ENCODE measurements around the gene PTPRR.

PTPRR gene

DNA sequence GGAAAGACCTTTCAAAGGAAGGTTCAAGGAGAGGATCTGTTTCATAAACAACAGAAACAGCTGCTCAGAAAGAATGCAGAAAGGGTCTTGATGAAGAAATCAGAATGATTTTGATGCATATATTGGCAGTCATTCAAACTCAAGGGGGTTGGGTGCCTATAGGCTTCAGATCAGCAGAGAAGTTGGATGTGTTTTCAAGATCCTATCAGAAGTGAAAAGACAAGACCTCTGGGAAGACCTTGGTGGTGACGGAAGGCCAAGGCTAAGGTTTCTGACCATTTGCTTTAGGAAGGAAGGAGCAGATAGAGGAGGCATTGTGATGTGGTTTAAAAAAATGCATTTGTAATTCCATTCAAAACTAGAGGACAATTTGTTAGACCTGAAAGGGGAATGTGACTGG is 268.1 kb downstream of the PTPRR start:
- no peaks in the 10 kb centered on the region for H3K9me3 ChIP-seq
- H3K4me3 ChIP-seq (ENCODE audit: low read depth in 1 of 2, low read length in 1 of 2) = no peak overlapping the region
- no peaks in the 10 kb centered on the region for H3K36me3 ChIP-seq
- H3K4me1 ChIP-seq (ENCODE audit: control insufficient read depth in 1 of 2, insufficient read depth in 1 of 2, low read depth in 1 of 2, low read length in 1 of 2) = no peaks in the 10 kb centered on the region
- no peak overlapping the region for H3K27ac ChIP-seq
- TF ChIP-seq, protein P1, sequence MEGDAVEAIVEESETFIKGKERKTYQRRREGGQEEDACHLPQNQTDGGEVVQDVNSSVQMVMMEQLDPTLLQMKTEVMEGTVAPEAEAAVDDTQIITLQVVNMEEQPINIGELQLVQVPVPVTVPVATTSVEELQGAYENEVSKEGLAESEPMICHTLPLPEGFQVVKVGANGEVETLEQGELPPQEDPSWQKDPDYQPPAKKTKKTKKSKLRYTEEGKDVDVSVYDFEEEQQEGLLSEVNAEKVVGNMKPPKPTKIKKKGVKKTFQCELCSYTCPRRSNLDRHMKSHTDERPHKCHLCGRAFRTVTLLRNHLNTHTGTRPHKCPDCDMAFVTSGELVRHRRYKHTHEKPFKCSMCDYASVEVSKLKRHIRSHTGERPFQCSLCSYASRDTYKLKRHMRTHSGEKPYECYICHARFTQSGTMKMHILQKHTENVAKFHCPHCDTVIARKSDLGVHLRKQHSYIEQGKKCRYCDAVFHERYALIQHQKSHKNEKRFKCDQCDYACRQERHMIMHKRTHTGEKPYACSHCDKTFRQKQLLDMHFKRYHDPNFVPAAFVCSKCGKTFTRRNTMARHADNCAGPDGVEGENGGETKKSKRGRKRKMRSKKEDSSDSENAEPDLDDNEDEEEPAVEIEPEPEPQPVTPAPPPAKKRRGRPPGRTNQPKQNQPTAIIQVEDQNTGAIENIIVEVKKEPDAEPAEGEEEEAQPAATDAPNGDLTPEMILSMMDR (IDR thresholded peaks at IDR 0.05) = no peak
- H3K27me3 ChIP-seq = no peaks in the 10 kb centered on the region

DNA sequence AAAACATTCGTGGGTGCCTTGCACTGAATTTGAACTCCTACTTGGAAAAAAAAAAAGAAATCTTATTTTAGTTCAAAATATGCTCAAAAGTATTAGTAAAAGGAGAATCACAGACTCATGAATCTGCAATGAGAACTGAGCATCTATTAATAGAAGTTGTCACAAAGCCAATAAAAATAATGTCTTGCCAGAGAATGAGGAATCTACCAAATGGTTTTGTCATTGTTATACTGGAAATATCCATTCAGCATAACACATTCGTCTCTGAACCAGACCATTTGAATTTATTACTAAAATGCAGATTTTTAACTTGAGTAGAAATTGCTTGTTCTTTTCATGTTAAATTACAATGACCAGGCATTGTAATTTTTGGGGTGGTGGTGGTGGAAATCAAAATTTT is 271.7 kb downstream of the PTPRR start:
- H3K27ac ChIP-seq = no peak overlapping the region
- H3K9me3 ChIP-seq = no peaks in the 10 kb centered on the region
- TF ChIP-seq, protein P1 (IDR thresholded peaks at IDR 0.05) = no peak
- no peaks in the 10 kb centered on the region for H3K36me3 ChIP-seq
- H3K4me3 ChIP-seq (ENCODE audit: low read depth in 1 of 2, low read length in 1 of 2) = no peak overlapping the region
- peaks cover 20% of the 10 kb centered on the region for H3K27me3 ChIP-seq
- no peaks in the 10 kb centered on the region for H3K4me1 ChIP-seq (ENCODE audit: control insufficient read depth in 1 of 2, insufficient read depth in 1 of 2, low read depth in 1 of 2, low read length in 1 of 2)

DNA sequence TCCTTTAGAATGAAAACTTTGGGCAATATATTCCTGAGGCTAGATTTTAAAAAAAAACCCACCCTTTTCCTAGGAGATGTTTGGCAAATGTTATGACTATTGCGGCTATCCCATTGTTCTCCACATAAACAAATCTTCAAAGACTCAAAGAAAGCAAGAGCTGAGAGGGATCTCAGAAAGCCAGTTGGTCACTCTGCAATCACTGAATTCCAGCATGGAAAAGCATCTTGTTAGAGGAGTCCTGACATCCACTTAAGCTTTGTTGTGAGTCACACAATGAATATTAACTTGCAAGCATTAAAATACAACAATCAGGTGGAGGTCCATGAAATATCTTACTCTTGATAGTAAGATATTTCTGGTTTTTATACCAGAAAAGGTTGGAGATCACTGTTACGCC is 272.3 kb downstream of the PTPRR start:
- no peaks in the 10 kb centered on the region for H3K4me1 ChIP-seq (ENCODE audit: control insufficient read depth in 1 of 2, insufficient read depth in 1 of 2, low read depth in 1 of 2, low read length in 1 of 2)
- TF ChIP-seq, protein P1 (IDR thresholded peaks at IDR 0.05) = no peak
- no peak overlapping the region for H3K27ac ChIP-seq
- peaks cover 20% of the 10 kb centered on the region for H3K27me3 ChIP-seq
- no peak overlapping the region for H3K4me3 ChIP-seq (ENCODE audit: low read depth in 1 of 2, low read length in 1 of 2)
- no peaks in the 10 kb centered on the region for H3K9me3 ChIP-seq
- no peaks in the 10 kb centered on the region for H3K36me3 ChIP-seq

DNA sequence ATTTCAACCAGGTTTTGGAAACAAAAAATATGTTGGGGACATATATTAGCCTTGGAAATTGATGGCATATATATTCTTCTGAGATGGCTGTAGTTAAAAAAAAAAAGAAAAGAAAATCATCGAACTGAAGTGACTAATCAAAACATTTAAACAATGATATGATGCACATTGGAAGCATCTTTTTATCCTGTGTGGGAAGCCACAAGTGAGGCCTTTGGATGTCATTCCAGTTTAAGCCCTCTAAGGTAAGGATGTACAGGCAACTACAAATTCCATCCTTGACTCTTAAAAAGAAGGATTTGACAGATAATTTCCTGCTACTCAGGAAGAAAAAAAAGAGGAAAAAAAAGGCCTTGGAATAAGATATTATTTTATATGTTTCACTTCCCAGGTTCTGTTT is 273.7 kb downstream of the PTPRR start:
- Histone ChIP-seq H3K9me3 (no peaks in the 10 kb centered on the region), H3K27ac (no peak overlapping the region), H3K36me3 (no peaks in the 10 kb centered on the region), H3K4me3 (ENCODE audit: low read depth in 1 of 2, low read length in 1 of 2) (no peak overlapping the region), H3K27me3 (peaks cover 20% of the 10 kb centered on the region), H3K4me1 (ENCODE audit: control insufficient read depth in 1 of 2, insufficient read depth in 1 of 2, low read depth in 1 of 2, low read length in 1 of 2) (no peaks in the 10 kb centered on the region)
- TF ChIP-seq, protein P1 (IDR thresholded peaks at IDR 0.05) = no peak

DNA sequence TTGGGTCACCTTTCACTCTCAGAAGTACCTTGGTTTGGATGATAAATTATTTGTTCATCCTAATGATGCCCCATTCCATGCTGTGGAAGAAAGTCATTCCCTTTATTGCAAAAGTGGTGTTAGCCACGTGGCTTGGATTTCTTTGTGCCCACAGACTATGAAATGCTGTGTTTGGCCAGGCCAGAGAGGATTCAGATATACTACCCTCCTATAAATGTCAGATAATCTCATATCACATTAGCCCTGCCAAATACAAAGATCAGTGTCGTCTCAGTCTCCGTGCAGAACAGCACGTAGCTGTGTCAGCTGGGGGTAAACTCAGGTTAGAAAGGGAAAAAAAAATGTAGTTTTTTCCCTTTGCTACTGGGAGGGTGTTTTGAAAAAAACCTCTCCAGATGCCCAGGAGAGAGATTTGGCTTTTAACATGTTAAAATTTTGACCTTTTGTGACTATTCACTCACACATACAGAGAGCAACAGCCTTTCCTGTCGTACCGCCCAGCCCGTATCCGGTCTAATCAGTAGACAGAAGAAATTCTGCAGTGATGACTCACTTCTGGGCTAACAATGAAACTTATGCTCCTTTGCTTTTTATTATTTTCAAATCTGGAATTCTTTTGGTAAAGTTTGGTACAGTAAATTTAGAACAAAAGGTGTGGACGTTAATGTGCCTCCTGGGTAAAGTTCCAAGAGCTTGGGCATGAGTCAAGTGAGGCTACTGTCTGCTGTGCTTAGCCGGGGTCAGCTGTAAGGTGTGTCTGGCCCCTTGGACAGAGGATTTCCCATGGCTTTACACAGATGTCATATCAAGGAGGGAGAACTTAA is 274.8 kb downstream of the PTPRR start:
- Histone ChIP-seq H3K27ac (no peak overlapping the region), H3K4me1 (ENCODE audit: control insufficient read depth in 1 of 2, insufficient read depth in 1 of 2, low read depth in 1 of 2, low read length in 1 of 2) (no peaks in the 10 kb centered on the region), H3K4me3 (ENCODE audit: low read depth in 1 of 2, low read length in 1 of 2) (no peak overlapping the region), H3K27me3 (peaks cover 20% of the 10 kb centered on the region), H3K36me3 (no peaks in the 10 kb centered on the region), H3K9me3 (no peaks in the 10 kb centered on the region)
- TF ChIP-seq, protein P1 (IDR thresholded peaks at IDR 0.05) = no peak
